HepG2 (cell line): Measurements from ENCODE around the gene GALNT5.
"Not testable (repeated sequence)": the region's sequence is repeated elsewhere in the genome, so short reads cannot be mapped to it uniquely, and the experiment has no call there.

Experiments used
- BRCA1 ChIP-seq: sonication (generic); formaldehyde crosslinking; IDR thresholded peaks from 2 replicates; pipeline ENCODE4 v1.4.0; 2020; ENCODE audit warnings: missing genetic modification reagents
- CTCF ChIP-seq: sonication (generic); formaldehyde crosslinking; IDR thresholded peaks from 2 replicates; pipeline ENCODE4 v1.5.0; 2020; ENCODE audit warnings: mild to moderate bottlenecking, missing genetic modification reagents, moderate library complexity
- EZH2 ChIP-seq: conservative IDR thresholded peaks from 2 replicates; pipeline ENCODE4 v1.6.1; 2012; ENCODE audit warnings: mild to moderate bottlenecking, low read depth, low read length, moderate library complexity
- GZF1 ChIP-seq: sonication (generic); formaldehyde crosslinking; IDR thresholded peaks from 2 replicates; pipeline ENCODE4 v1.5.1; 2020; ENCODE audit warnings: mild to moderate bottlenecking, missing genetic modification reagents
- HOXA7 ChIP-seq: sonication (generic); formaldehyde crosslinking; IDR thresholded peaks from 2 replicates; pipeline ENCODE4 v1.8.1; 2022; ENCODE audit warnings: mild to moderate bottlenecking, missing genetic modification reagents, moderate library complexity
- KLF6 ChIP-seq: IDR thresholded peaks from 2 replicates; pipeline ENCODE4 v1.8.0; 2016; ENCODE audit warnings: missing biosample characterization, missing genetic modification reagents
- POLR2A ChIP-seq, 2 experiments: IDR thresholded peaks; 2 replicates each; pipeline ENCODE4 v1.6.1; 2011; ENCODE audit warnings: low read depth in 2 of 2, low read length in 2 of 2, mild to moderate bottlenecking in 1 of 2, moderate library complexity in 1 of 2; ENCODE audit not compliant: insufficient read depth in 1 of 2
- TAF1 ChIP-seq: sonication (generic); formaldehyde crosslinking; IDR thresholded peaks from 2 replicates; pipeline ENCODE4 v1.4.0; 2020; ENCODE audit warnings: missing genetic modification reagents
- ZHX1 ChIP-seq: sonication (generic); formaldehyde crosslinking; IDR thresholded peaks from 2 replicates; pipeline ENCODE4 v1.8.1; 2022; ENCODE audit warnings: low read depth, mild to moderate bottlenecking, missing genetic modification reagents
- ZNF205 ChIP-seq: IDR thresholded peaks from 2 replicates; pipeline ENCODE4 v1.6.1; 2018; ENCODE audit warnings: missing biosample characterization, missing genetic modification reagents
- ZNF407 ChIP-seq: sonication (generic); formaldehyde crosslinking; IDR thresholded peaks from one replicate; pipeline ENCODE4 v1.5.1; 2020; ENCODE audit warnings: mild to moderate bottlenecking, missing genetic modification reagents; ENCODE audit errors: not compliant biosample characterization
- ZNF674 ChIP-seq: sonication (generic); formaldehyde crosslinking; IDR thresholded peaks from 2 replicates; pipeline ENCODE4 v1.5.0; 2020; ENCODE audit warnings: low read depth, mild to moderate bottlenecking, missing genetic modification reagents
- TF ChIP-seq, protein P1 (sequence below): sonication (generic); formaldehyde crosslinking; IDR thresholded peaks from 2 replicates; pipeline ENCODE4 v1.5.1; 2020; ENCODE audit warnings: mild to moderate bottlenecking, missing genetic modification reagents, moderate library complexity
- TF ChIP-seq, protein P2 (sequence below), 2 experiments: sonication (generic) in 1 of 2; formaldehyde crosslinking in 1 of 2; IDR thresholded peaks; 2 replicates each; pipeline versions ENCODE4 v1.5.1 to v1.6.1; 2011 to 2020; ENCODE audit warnings: borderline replicate concordance in 1 of 2, low read depth in 1 of 2, low read length in 1 of 2, mild to moderate bottlenecking in 1 of 2, missing genetic modification reagents in 1 of 2, moderate library complexity in 1 of 2

- TF ChIP-seq ZHX1 (CRISPR knock-in tag); TAF1; BRCA1 (CRISPR knock-in tag); CTCF (CRISPR knock-in tag); GZF1 (CRISPR knock-in tag); ZNF205 (CRISPR knock-in tag); HOXA7 (CRISPR knock-in tag); ZNF674 (CRISPR knock-in tag); POLR2A (IDR thresholded peaks at IDR 0.05; ENCODE audit: insufficient read depth in 1 of 2, low read depth in 2 of 2, low read length in 2 of 2); EZH2; ZNF407 (CRISPR knock-in tag); KLF6 (CRISPR knock-in tag): not testable (repeated sequence)
- TF ChIP-seq, protein P1, sequence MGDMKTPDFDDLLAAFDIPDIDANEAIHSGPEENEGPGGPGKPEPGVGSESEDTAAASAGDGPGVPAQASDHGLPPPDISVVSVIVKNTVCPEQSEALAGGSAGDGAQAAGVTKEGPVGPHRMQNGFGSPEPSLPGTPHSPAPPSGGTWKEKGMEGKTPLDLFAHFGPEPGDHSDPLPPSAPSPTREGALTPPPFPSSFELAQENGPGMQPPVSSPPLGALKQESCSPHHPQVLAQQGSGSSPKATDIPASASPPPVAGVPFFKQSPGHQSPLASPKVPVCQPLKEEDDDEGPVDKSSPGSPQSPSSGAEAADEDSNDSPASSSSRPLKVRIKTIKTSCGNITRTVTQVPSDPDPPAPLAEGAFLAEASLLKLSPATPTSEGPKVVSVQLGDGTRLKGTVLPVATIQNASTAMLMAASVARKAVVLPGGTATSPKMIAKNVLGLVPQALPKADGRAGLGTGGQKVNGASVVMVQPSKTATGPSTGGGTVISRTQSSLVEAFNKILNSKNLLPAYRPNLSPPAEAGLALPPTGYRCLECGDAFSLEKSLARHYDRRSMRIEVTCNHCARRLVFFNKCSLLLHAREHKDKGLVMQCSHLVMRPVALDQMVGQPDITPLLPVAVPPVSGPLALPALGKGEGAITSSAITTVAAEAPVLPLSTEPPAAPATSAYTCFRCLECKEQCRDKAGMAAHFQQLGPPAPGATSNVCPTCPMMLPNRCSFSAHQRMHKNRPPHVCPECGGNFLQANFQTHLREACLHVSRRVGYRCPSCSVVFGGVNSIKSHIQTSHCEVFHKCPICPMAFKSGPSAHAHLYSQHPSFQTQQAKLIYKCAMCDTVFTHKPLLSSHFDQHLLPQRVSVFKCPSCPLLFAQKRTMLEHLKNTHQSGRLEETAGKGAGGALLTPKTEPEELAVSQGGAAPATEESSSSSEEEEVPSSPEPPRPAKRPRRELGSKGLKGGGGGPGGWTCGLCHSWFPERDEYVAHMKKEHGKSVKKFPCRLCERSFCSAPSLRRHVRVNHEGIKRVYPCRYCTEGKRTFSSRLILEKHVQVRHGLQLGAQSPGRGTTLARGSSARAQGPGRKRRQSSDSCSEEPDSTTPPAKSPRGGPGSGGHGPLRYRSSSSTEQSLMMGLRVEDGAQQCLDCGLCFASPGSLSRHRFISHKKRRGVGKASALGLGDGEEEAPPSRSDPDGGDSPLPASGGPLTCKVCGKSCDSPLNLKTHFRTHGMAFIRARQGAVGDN (CRISPR knock-in tag), result not testable (repeated sequence)
- TF ChIP-seq, protein P2, sequence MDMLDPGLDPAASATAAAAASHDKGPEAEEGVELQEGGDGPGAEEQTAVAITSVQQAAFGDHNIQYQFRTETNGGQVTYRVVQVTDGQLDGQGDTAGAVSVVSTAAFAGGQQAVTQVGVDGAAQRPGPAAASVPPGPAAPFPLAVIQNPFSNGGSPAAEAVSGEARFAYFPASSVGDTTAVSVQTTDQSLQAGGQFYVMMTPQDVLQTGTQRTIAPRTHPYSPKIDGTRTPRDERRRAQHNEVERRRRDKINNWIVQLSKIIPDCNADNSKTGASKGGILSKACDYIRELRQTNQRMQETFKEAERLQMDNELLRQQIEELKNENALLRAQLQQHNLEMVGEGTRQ (IDR thresholded peaks at IDR 0.05; ENCODE audit: low read depth, low read length), result not testable (repeated sequence)
- TF ChIP-seq, protein P2 (CRISPR knock-in tag; IDR thresholded peaks at IDR 0.05; ENCODE audit: borderline replicate concordance), result not testable (repeated sequence)
These were observed 33.1 kb upstream of the GALNT5 start for GRCh38 chr2:157224448-157224847.
